ENCODE results near the gene ZBTB2. TPM values are rescaled to one million over a fixed set of nuclear protein-coding genes. Genes with fewer than 3 reads are reported as not detected.
A peak's percentile ranks its signal among the peaks of the same experiment; 100 is the strongest.

Gene ZBTB2
- total RNA-seq (ENCODE audit: insufficient read depth, low replicate concordance): 9.1 TPM

GRCh38 chr6:151391471-151392413 is at the start of gene ZBTB2:
ZBTB2 (minus strand) TSS chr6:151391559; CDS start chr6:151373637, 17,922 bp downstream.
- DNase-seq (ENCODE audit: low spot score): peak; percentile 79

DNA sequence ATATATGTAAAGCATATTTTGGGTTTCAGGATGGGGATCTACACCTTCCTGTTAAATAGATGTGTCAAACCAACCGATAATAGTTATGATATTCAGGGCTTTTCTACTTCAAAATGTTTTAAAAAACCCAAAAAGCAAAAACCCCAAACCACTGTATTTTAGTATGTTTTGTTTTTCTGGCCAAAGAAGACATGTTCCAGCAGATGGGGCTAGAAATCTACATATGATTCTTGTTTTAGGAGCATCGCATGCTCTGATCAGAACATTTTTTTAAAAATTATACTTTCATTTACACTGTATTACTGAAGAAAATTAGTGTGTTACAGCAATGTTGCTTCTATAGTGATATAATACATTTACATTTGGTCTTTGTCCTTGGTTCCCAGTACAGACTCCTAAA is 49.6 kb upstream of the ZBTB2 start:
- DNase-seq (ENCODE audit: low spot score): peak; percentile 49

GRCh38 chr6:151440498-151440897 is 49.1 kb upstream of the ZBTB2 start:
- no peak for DNase-seq (ENCODE audit: low spot score)

- DNase-seq (ENCODE audit: low spot score): no peak
Observed at GRCh38 chr6:151437401-151437800, 46.0 kb upstream of the ZBTB2 start.

DNA sequence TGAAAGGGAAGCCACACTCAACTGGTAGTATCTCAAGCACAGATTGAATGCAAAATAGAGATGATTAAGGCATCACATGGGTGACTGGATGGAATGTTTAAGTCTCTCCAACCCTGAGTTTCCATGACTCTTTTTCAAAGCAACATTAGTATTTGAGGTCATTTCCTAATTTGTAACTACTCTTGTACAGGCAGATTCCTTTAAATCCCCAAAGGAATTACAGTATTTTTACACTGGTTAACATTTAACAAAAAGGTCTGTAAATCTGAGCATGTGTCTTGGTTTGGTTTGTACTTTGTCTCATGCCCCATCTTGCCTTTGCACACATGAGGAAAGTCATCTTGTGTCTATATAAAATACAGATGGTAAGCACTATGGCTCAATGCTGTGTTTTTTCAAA is 45.4 kb upstream of the ZBTB2 start:
- no peak for DNase-seq (ENCODE audit: low spot score)

- DNase-seq (ENCODE audit: low spot score): no peak
Observed at GRCh38 chr6:151436300-151436699, 44.9 kb upstream of the ZBTB2 start.

DNA sequence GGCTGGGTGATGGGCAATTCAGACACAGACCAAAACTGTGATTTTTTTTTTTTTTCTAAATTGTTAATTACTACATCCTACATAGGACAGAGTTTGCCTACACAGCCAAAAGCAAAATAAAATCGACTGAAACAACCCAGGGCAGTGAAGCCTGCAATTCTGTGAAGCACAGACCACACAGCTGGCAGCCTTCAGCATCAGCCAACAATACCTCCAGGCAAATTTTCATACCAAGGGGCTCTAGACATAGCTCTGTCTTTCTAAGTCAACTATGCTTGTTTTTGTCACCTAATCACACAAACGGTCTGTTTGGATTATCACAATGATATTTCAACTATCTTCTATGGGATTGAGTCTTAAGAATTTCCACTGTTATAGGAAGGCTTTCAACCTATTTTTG is 43.0 kb upstream of the ZBTB2 start:
- DNase-seq (ENCODE audit: low spot score): no peak

GRCh38 chr6:151432651-151433050 is 41.3 kb upstream of the ZBTB2 start:
- DNase-seq (ENCODE audit: low spot score): no peak

- no peak for DNase-seq (ENCODE audit: low spot score)
Observed at GRCh38 chr6:151431337-151431736, 40.0 kb upstream of the ZBTB2 start.

- DNase-seq (ENCODE audit: low spot score): no peak
Observed at GRCh38 chr6:151430886-151431285, 39.5 kb upstream of the ZBTB2 start.

DNA sequence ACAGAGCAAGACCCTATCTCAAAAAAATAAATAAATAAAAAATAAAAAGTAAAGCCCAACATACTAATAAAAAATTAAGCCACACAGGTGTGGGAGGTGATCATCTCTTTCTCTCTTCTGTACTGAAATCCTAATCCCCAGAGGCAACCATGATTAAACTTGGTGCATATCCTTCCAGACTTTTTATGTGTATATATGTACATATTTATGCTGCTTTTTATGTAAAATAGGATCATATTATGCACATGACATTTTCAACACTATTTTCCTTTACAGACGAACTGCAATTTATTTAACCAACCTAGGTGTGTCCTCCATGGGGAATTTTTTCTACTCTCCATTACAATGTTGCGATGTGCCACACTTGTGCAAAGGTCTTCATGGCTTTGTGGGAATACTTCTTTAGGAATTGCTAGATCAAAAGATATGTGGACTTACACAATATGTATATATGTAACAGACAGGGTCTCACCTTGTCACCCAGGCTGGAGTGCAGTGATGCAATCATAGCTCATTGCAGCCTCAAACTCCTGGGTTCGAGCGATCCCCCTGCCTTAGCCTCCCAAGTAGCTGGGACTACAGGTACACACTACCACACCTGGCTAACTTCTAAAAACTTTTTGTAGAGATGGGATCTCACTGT is 36.9 kb upstream of the ZBTB2 start:
- no peak for DNase-seq (ENCODE audit: low spot score)

GRCh38 chr6:151425561-151425960 is 34.2 kb upstream of the ZBTB2 start:
- DNase-seq (ENCODE audit: low spot score): no peak

- peak; percentile 21 for DNase-seq (ENCODE audit: low spot score)
Observed at GRCh38 chr6:151422981-151423380, 31.6 kb upstream of the ZBTB2 start.

DNA sequence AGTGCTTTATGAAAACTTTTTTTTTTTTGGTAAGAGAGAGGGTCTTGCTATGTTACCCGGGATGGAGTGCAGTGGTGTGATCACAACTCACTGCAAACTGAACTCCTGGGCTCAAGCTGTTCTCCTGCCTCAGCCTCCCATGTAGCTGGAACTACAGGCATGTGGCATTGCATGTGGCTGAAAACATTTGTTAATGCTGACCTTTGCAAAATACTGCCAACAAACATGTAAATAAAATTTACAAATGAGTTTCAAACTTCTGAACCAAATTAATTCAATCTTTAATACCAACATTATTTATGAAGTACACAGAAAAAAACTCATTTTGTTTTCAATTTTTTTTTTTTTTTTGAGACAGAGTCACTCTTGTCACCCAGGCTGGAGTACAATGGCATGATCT is 26.1 kb upstream of the ZBTB2 start:
- no peak for DNase-seq (ENCODE audit: low spot score)

DNA sequence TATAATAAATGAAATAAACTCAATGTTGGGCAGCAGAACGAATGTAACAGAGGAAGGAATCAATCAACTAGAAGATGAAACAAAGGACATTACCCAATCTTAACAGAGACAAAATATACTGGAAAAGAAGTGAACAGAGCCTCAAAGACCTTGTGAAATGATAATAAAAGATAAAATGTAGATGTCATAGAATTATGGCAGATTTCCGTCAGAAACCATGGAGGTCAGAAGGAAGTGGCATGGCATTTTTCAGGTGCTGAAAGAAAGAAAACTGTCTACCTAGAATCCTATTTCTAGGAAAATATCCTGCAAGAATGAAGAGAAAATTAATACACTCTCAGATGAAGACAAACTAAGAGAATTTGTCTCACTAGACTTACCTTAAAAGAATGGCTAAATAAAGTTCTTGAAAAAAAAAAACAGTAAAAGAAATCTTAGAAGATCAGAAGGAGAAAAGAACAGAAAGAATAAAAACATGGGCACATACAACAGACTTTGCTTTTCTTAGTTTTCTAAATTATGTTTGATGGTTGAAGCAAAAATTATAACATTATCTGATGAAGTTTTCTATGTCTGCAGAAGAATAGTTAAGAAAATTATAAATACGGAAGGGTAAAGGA is 23.4 kb upstream of the ZBTB2 start:
- DNase-seq (ENCODE audit: low spot score): no peak

- no peak for DNase-seq (ENCODE audit: low spot score)
Observed at GRCh38 chr6:151413372-151414145, 22.2 kb upstream of the ZBTB2 start.

DNA sequence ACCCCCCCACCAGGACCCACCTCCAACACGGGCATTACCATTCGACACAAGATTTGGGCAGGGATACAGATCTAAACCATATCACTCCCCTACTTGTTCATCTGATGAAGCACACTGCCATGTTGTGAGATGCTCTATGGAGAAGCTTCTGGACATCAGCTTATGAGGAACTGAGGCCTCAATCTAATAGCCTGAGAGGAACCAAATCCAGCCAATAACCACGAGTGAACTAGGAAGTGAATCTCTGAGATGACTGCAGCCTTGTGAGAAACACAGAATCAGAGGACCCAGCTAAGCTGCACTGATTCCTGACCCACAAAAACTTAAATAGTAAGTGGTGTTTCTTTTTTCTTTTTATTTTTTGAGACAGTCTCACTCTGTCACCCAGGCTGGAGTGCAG is 21.6 kb upstream of the ZBTB2 start:
- no peak for DNase-seq (ENCODE audit: low spot score)

- DNase-seq (ENCODE audit: low spot score): no peak
Observed at GRCh38 chr6:151409679-151410078, 18.3 kb upstream of the ZBTB2 start.

- DNase-seq (ENCODE audit: low spot score): no peak
Observed at GRCh38 chr6:151409260-151409659, 17.9 kb upstream of the ZBTB2 start.

DNA sequence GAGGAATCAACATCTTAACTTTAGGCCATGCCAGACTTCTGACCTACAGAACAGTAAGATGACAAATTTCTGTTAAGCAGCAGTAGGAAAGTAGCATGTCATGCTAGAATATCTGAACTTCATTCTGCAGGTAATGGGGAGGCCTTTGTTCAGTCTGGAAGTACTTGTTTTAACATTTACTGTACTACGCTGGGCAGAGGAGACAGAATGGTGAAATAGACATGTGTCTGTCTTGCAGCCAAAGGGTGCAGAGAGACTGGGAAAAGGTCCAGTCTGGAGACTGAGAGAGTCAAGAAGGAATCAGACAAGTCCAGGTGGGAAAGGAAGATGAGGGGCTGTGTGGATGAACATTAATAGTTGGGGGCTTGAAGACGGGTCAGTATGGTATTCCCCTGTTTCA is 17.5 kb upstream of the ZBTB2 start:
- DNase-seq (ENCODE audit: low spot score): no peak

DNA sequence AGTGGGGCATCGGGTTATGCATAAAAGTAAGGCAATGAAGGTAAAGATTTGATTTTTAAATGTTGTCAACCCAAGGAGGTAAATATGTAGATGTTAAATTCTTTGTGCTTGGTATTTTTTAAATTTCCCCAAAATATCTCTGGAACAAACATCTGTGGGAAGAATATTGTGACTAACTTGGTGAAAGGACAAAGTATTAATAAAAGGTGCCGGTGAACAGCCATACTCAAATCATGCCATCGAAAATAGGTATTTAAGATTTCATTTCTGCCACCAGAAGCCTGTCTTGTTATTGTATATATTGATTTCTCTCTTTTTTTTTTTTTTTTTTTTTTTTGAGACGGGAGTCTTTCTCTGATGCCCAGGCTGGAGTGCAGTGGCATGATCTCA is 12.6 kb upstream of the ZBTB2 start:
- no peak for DNase-seq (ENCODE audit: low spot score)

DNA sequence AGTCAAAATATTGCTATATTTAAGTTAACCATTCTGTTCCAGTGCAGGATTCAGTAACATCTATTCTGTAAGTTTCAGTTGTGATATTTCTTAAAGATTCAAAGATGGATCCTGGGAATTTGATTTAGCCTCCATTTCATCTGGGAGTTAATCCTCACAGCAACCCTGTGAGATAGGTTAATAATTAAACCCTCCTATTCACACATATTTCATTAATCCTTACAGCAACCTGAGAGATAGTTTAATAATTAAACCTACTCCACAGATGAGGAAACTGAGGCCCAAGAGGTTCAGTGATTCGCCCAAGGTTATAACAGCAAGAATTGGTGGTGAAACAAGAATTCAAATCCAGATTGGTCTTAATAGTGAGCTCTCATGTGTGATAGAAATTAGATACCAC is 10.9 kb upstream of the ZBTB2 start:
- DNase-seq (ENCODE audit: low spot score): no peak
